Stimulated activated naive CD4-positive, alpha-beta T cell treated with Interleukin-2 at 50 U/mL for 16 hours (primary cell): ENCODE measurements around the gene DVL3.
"Not testable (repeated sequence)": the region's sequence is repeated elsewhere in the genome, so short reads cannot be mapped to it uniquely, and the experiment has no call there.

Experiments used
- DNase-seq: peaks from one replicate; lab custom pipeline; 2025; lab: John Stamatoyannopoulos, UW

The DVL3 gene

GRCh38 chr3:184155644-184156521, 706 bp downstream of the DVL3 start:
- DNase-seq, result peak; percentile 52

GRCh38 chr3:184156522-184156955, 1.4 kb downstream of the DVL3 start:
- no peak for DNase-seq

- DNase-seq, result no peak
Measured at GRCh38 chr3:184157206-184157605, 2.0 kb downstream of the DVL3 start.

- DNase-seq, result no peak
Measured at GRCh38 chr3:184158404-184158803, 3.2 kb downstream of the DVL3 start.

- DNase-seq, result no peak
Measured at GRCh38 chr3:184160456-184160855, 5.3 kb downstream of the DVL3 start.

- not testable (repeated sequence) for DNase-seq
Measured at GRCh38 chr3:184162571-184163070, 7.4 kb downstream of the DVL3 start.

GRCh38 chr3:184164648-184165330, 9.6 kb downstream of the DVL3 start:
- no peak for DNase-seq

GRCh38 chr3:184165543-184165942, 10.4 kb downstream of the DVL3 start:
- DNase-seq, result no peak

GRCh38 chr3:184166671-184167070, 11.5 kb downstream of the DVL3 start:
- DNase-seq, result no peak

GRCh38 chr3:184167786-184168185, 12.6 kb downstream of the DVL3 start:
- no peak for DNase-seq

GRCh38 chr3:184168363-184169120, 13.4 kb downstream of the DVL3 start:
- DNase-seq, result no peak

- DNase-seq, result no peak
Measured at GRCh38 chr3:184169896-184170875, 15.0 kb downstream of the DVL3 start.

GRCh38 chr3:184171562-184171961, 16.4 kb downstream of the DVL3 start:
- no peak for DNase-seq

- DNase-seq, result no peak
Measured at GRCh38 chr3:184172681-184173373, 17.6 kb downstream of the DVL3 start.

GRCh38 chr3:184173374-184173722, 18.2 kb downstream of the DVL3 start:
- no peak for DNase-seq

- DNase-seq, result no peak
Measured at GRCh38 chr3:184174284-184174645, 19.1 kb downstream of the DVL3 start.

GRCh38 chr3:184174646-184175492, 19.7 kb downstream of the DVL3 start, which contains the start of gene AP2M1:
Gene AP2M1, plus strand, starts transcription at chr3:184174855. Its CDS starts 2,139 bp downstream, at chr3:184176994.
- DNase-seq, result peak; percentile 97

GRCh38 chr3:184175506-184175905, 20.3 kb downstream of the DVL3 start:
- no peak for DNase-seq

- no peak for DNase-seq
Measured at GRCh38 chr3:184175981-184176376, 20.8 kb downstream of the DVL3 start.
